ENCODE data around the gene MAT1A.

DNA sequence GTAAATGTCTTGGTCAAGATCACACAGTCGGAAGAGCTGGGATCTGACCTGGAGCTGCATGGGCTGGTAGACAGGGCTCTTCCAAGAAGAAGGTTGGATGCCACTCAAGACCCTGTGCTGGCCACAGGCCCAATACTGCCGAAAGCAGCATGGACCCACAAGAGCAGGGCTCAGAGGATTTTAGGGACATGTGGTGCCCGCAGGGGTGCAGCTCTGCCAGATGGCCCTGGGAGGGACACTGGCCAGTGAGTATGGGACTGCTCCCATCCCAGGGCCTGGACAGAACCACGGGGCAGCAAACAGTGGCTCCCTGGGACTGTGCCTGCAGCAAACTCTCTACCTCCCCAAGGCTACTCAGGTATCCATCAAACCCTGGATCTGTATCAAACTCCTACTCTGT lies 12.4 kb downstream of the MAT1A start:
- TF ChIP-seq, protein P1, sequence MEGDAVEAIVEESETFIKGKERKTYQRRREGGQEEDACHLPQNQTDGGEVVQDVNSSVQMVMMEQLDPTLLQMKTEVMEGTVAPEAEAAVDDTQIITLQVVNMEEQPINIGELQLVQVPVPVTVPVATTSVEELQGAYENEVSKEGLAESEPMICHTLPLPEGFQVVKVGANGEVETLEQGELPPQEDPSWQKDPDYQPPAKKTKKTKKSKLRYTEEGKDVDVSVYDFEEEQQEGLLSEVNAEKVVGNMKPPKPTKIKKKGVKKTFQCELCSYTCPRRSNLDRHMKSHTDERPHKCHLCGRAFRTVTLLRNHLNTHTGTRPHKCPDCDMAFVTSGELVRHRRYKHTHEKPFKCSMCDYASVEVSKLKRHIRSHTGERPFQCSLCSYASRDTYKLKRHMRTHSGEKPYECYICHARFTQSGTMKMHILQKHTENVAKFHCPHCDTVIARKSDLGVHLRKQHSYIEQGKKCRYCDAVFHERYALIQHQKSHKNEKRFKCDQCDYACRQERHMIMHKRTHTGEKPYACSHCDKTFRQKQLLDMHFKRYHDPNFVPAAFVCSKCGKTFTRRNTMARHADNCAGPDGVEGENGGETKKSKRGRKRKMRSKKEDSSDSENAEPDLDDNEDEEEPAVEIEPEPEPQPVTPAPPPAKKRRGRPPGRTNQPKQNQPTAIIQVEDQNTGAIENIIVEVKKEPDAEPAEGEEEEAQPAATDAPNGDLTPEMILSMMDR (IDR thresholded peaks at IDR 0.05; ENCODE audit: insufficient read depth, low read length): no peak
- TF ChIP-seq, protein P2, sequence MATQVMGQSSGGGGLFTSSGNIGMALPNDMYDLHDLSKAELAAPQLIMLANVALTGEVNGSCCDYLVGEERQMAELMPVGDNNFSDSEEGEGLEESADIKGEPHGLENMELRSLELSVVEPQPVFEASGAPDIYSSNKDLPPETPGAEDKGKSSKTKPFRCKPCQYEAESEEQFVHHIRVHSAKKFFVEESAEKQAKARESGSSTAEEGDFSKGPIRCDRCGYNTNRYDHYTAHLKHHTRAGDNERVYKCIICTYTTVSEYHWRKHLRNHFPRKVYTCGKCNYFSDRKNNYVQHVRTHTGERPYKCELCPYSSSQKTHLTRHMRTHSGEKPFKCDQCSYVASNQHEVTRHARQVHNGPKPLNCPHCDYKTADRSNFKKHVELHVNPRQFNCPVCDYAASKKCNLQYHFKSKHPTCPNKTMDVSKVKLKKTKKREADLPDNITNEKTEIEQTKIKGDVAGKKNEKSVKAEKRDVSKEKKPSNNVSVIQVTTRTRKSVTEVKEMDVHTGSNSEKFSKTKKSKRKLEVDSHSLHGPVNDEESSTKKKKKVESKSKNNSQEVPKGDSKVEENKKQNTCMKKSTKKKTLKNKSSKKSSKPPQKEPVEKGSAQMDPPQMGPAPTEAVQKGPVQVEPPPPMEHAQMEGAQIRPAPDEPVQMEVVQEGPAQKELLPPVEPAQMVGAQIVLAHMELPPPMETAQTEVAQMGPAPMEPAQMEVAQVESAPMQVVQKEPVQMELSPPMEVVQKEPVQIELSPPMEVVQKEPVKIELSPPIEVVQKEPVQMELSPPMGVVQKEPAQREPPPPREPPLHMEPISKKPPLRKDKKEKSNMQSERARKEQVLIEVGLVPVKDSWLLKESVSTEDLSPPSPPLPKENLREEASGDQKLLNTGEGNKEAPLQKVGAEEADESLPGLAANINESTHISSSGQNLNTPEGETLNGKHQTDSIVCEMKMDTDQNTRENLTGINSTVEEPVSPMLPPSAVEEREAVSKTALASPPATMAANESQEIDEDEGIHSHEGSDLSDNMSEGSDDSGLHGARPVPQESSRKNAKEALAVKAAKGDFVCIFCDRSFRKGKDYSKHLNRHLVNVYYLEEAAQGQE (IDR thresholded peaks at IDR 0.05; ENCODE audit: insufficient replicate concordance, low read depth): no peak
- TF ChIP-seq POLR2AphosphoS5 (IDR thresholded peaks at IDR 0.05; ENCODE audit: low read depth): no peak

Data from HL-60 (cell line).